GM19397 (cell line): ENCODE results near the gene SLC2A6.

Experiments
- ATAC-seq: cut with Tn5 transposase; IDR thresholded peaks from one replicate; pipeline ENCODE4 v1.9.1; 2021; ENCODE audit warnings: mild to moderate bottlenecking, moderate library complexity; ENCODE audit not compliant: unreplicated experiment

Gene SLC2A6

GRCh38 chr9:133496861-133497842, 18.3 kb upstream of the SLC2A6 start:
- no peak for ATAC-seq

- ATAC-seq = no peak
Measured at GRCh38 chr9:133495327-133496293, 16.7 kb upstream of the SLC2A6 start.

GRCh38 chr9:133494636-133495326, 15.9 kb upstream of the SLC2A6 start:
- no peak for ATAC-seq

GRCh38 chr9:133493845-133494540, 15.1 kb upstream of the SLC2A6 start:
- ATAC-seq = no peak

- no peak for ATAC-seq
Measured at GRCh38 chr9:133493428-133493827, 14.5 kb upstream of the SLC2A6 start.

- no peak for ATAC-seq
Measured at GRCh38 chr9:133492061-133493021, 13.4 kb upstream of the SLC2A6 start.

- ATAC-seq = no peak
Measured at GRCh38 chr9:133491656-133491925, 12.7 kb upstream of the SLC2A6 start.

GRCh38 chr9:133490865-133491655, 12.2 kb upstream of the SLC2A6 start:
- no peak for ATAC-seq

GRCh38 chr9:133490201-133490681, 11.3 kb upstream of the SLC2A6 start:
- no peak for ATAC-seq

- no peak for ATAC-seq
Measured at GRCh38 chr9:133489253-133490190, 10.6 kb upstream of the SLC2A6 start.

GRCh38 chr9:133488686-133489252, 9.9 kb upstream of the SLC2A6 start:
- ATAC-seq = no peak

GRCh38 chr9:133487331-133487725, 8.4 kb upstream of the SLC2A6 start:
- ATAC-seq = no peak

- no peak for ATAC-seq
Measured at GRCh38 chr9:133485531-133486260, 6.8 kb upstream of the SLC2A6 start.

- ATAC-seq = no peak
Measured at GRCh38 chr9:133484671-133485437, 6.0 kb upstream of the SLC2A6 start.

- ATAC-seq = no peak
Measured at GRCh38 chr9:133483611-133484010, 4.7 kb upstream of the SLC2A6 start.
